ENCODE measurements around the gene PNMA8B. TPM values are rescaled to one million over a fixed set of nuclear protein-coding genes. Genes with fewer than 3 reads are reported as not detected.

PNMA8B gene
- total and polyA plus RNA-seq, 2 experiments from 2014 or later, result 0.50 to 1.0 TPM

- no peak for DNase-seq (ENCODE audit: low spot score)
- Histone ChIP-seq H3K79me2 (no peaks in the 10 kb centered on the region), H4K20me1 (ENCODE audit: insufficient read depth, poor library complexity, severe bottlenecking) (no peaks in the 10 kb centered on the region), H3K36me3 (replicated peaks; ENCODE audit: insufficient read depth, low read depth) (no peaks in the 10 kb centered on the region), H3K4me2 (no peak overlapping the region), H3K9me3 (ENCODE audit: low read depth) (no peaks in the 10 kb centered on the region), H2AFZ (no peak overlapping the region), H3K9me2 (replicated peaks; ENCODE audit: insufficient read depth) (no peaks in the 10 kb centered on the region), H3K4me1 (ENCODE audit: insufficient read depth) (peaks cover 17% of the 10 kb centered on the region), H3K27me3 (no peaks in the 10 kb centered on the region), H3K4me3 (no peak overlapping the region), H3K27ac (no peak overlapping the region)
- WGBS (ENCODE audit: low lambda C conversion rate, missing lambda C conversion rate), result 91% methylated on average over 2 of the region's 2 CpGs
- TF ChIP-seq EZH2phosphoT487 (IDR thresholded peaks at IDR 0.05; ENCODE audit: low read depth, severe bottlenecking, unreplicated experiment), result no peak
- TF ChIP-seq CTCF (IDR thresholded peaks at IDR 0.05; ENCODE audit: poor library complexity), result no peak
- no peak for TF ChIP-seq EZH2 (IDR thresholded peaks at IDR 0.05; ENCODE audit: borderline replicate concordance)
Measured at GRCh38 chr19:46475986-46476385, 19.7 kb downstream of the PNMA8B start.

GRCh38 chr19:46474211-46474610 is 21.5 kb downstream of the PNMA8B start:
- TF ChIP-seq EZH2phosphoT487 (IDR thresholded peaks at IDR 0.05; ENCODE audit: low read depth, severe bottlenecking, unreplicated experiment) (no peak), EZH2 (IDR thresholded peaks at IDR 0.05; ENCODE audit: borderline replicate concordance) (no peak), CTCF (IDR thresholded peaks at IDR 0.05; ENCODE audit: poor library complexity) (no peak)
- DNase-seq (ENCODE audit: low spot score), result no peak
- no peaks in the 10 kb centered on the region for H3K36me3 ChIP-seq (replicated peaks; ENCODE audit: insufficient read depth, low read depth)
- no peak overlapping the region for H2AFZ ChIP-seq
- no peaks in the 10 kb centered on the region for H3K27me3 ChIP-seq
- H3K4me2 ChIP-seq, result no peak overlapping the region
- H3K27ac ChIP-seq, result no peak overlapping the region
- H3K4me1 ChIP-seq (ENCODE audit: insufficient read depth), result peaks cover 12% of the 10 kb centered on the region
- no peaks in the 10 kb centered on the region for H4K20me1 ChIP-seq (ENCODE audit: insufficient read depth, poor library complexity, severe bottlenecking)
- H3K4me3 ChIP-seq, result no peak overlapping the region
- 83% methylated on average over 8 of the region's 8 CpGs for WGBS (ENCODE audit: low lambda C conversion rate, missing lambda C conversion rate)
- no peaks in the 10 kb centered on the region for H3K9me3 ChIP-seq (ENCODE audit: low read depth)
- no peaks in the 10 kb centered on the region for H3K9me2 ChIP-seq (replicated peaks; ENCODE audit: insufficient read depth)
- no peaks in the 10 kb centered on the region for H3K79me2 ChIP-seq

- no peaks in the 10 kb centered on the region for H3K27me3 ChIP-seq
- TF ChIP-seq EZH2phosphoT487 (IDR thresholded peaks at IDR 0.05; ENCODE audit: low read depth, severe bottlenecking, unreplicated experiment) (no peak), EZH2 (IDR thresholded peaks at IDR 0.05; ENCODE audit: borderline replicate concordance) (no peak), CTCF (IDR thresholded peaks at IDR 0.05; ENCODE audit: poor library complexity) (no peak)
- 90% methylated on average over 4 of the region's 4 CpGs for WGBS (ENCODE audit: low lambda C conversion rate, missing lambda C conversion rate)
- no peaks in the 10 kb centered on the region for H3K9me2 ChIP-seq (replicated peaks; ENCODE audit: insufficient read depth)
- H3K79me2 ChIP-seq, result no peaks in the 10 kb centered on the region
- H3K4me1 ChIP-seq (ENCODE audit: insufficient read depth), result peaks cover 12% of the 10 kb centered on the region
- no peak overlapping the region for H3K4me3 ChIP-seq
- no peaks in the 10 kb centered on the region for H3K36me3 ChIP-seq (replicated peaks; ENCODE audit: insufficient read depth, low read depth)
- no peaks in the 10 kb centered on the region for H3K9me3 ChIP-seq (ENCODE audit: low read depth)
- DNase-seq (ENCODE audit: low spot score), result no peak
- H4K20me1 ChIP-seq (ENCODE audit: insufficient read depth, poor library complexity, severe bottlenecking), result no peaks in the 10 kb centered on the region
- no peak overlapping the region for H2AFZ ChIP-seq
- no peak overlapping the region for H3K4me2 ChIP-seq
- no peak overlapping the region for H3K27ac ChIP-seq
Measured at GRCh38 chr19:46472592-46472991, 23.1 kb downstream of the PNMA8B start.
